Smooth muscle cell (in vitro differentiated cells): ENCODE results near the gene SDK1. TPM values are rescaled to one million over a fixed set of nuclear protein-coding genes. Genes with fewer than 3 reads are reported as not detected.

ENCODE experiments used
- DNase-seq: peaks from one replicate; lab custom pipeline; 2025; ENCODE audit not compliant: unreplicated experiment; lab: John Stamatoyannopoulos, UW
- H2AFZ ChIP-seq: fragments of 200-600 bp; sonication (generic); 2 replicates; pipeline ENCODE4 v1.6.0; 2016; ENCODE audit warnings: antibody characterized with exemption, low read depth, mild to moderate bottlenecking
- H3F3A ChIP-seq: fragments of 200-600 bp; sonication (generic); 2 replicates; pipeline ENCODE4 v1.6.0; 2017; ENCODE audit warnings: antibody characterized with exemption, low read depth
- H3K27ac ChIP-seq: fragments of 200-600 bp; sonication (generic); 2 replicates; pipeline ENCODE4 v1.5.1; 2016; ENCODE audit warnings: low read depth, mild to moderate bottlenecking
- H3K27me3 ChIP-seq: fragments of 200-600 bp; sonication (generic); 2 replicates; pipeline ENCODE4 v1.6.1; 2016; ENCODE audit warnings: low read depth, mild to moderate bottlenecking
- H3K36me3 ChIP-seq: fragments of 200-600 bp; sonication (generic); 2 replicates; pipeline ENCODE4 v1.5.1; 2016; ENCODE audit warnings: low read depth
- H3K4me1 ChIP-seq: fragments of 200-600 bp; sonication (generic); 2 replicates; pipeline ENCODE4 v1.5.1; 2016; ENCODE audit warnings: low read depth
- H3K4me2 ChIP-seq: fragments of 200-600 bp; sonication (generic); 2 replicates; pipeline ENCODE4 v1.6.0; 2016; ENCODE audit warnings: mild to moderate bottlenecking
- H3K4me3 ChIP-seq: fragments of 200-600 bp; sonication (generic); 2 replicates; pipeline ENCODE4 v1.5.1; 2016; ENCODE audit warnings: mild to moderate bottlenecking
- H3K79me2 ChIP-seq: fragments of 200-600 bp; sonication (generic); 2 replicates; pipeline ENCODE4 v1.6.0; 2016; ENCODE audit warnings: low read depth, mild to moderate bottlenecking
- H3K9ac ChIP-seq: fragments of 200-600 bp; sonication (generic); 2 replicates; pipeline ENCODE4 v1.6.0; 2016; ENCODE audit warnings: low read depth
- H3K9me3 ChIP-seq: fragments of 200-600 bp; sonication (generic); replicated peaks from 2 replicates; pipeline ENCODE4 v1.5.1; 2016; ENCODE audit warnings: low read depth
- H4K20me1 ChIP-seq: fragments of 200-600 bp; sonication (generic); 2 replicates; pipeline ENCODE4 v1.6.0; 2016; ENCODE audit warnings: low read depth
- CTCF ChIP-seq: fragments of 200-600 bp; sonication (generic); IDR thresholded peaks from 2 replicates; pipeline ENCODE4 v1.5.1; 2017; ENCODE audit warnings: borderline replicate concordance, mild to moderate bottlenecking, antibody characterized with exemption; ENCODE audit not compliant: insufficient read depth, poor library complexity, severe bottlenecking
- WGBS: methylation state at CpG from one replicate; pipeline ENCODE4 v1.1.7; 2016; ENCODE audit warnings: low lambda C conversion rate; 5-methylcytosine and 5-hydroxymethylcytosine counted together
- polyA plus RNA-seq: library from polyadenylated mRNA; unstranded; fragments of >200 nt; fragmentation: Nextera tagmentation; extraction: Ambion mirVana; gene quantifications from 2 replicates; pipeline ENCODE4 v1.2.1, GENCODE V29; 2016
- total RNA-seq: library from RNA; depleted of rRNA; stranded (reverse); fragments of >200 nt; gene quantifications from 2 replicates; pipeline ENCODE4 v1.2.3, GENCODE V29; 2014

Gene SDK1
- total and polyA plus RNA-seq, 2 experiments from 2014 or later, result 1.1 to 2.5 TPM

- DNase-seq, result no peak
- 86% methylated on average over 7 of the region's 7 CpGs for WGBS
- Histone ChIP-seq H2AFZ (no peak overlapping the region), H3K9me3 (no peaks in the 10 kb centered on the region), H3K4me2 (no peak overlapping the region), H3K27me3 (no peaks in the 10 kb centered on the region), H3K4me1 (no peaks in the 10 kb centered on the region), H3F3A (no peaks in the 10 kb centered on the region), H4K20me1 (no peaks in the 10 kb centered on the region), H3K36me3 (no peaks in the 10 kb centered on the region), H3K4me3 (no peak overlapping the region), H3K79me2 (no peaks in the 10 kb centered on the region), H3K27ac (no peak overlapping the region), H3K9ac (no peak overlapping the region)
- TF ChIP-seq CTCF, result no peak
Observed at GRCh38 chr7:3912291-3912690, 611.2 kb downstream of the SDK1 start.

DNA sequence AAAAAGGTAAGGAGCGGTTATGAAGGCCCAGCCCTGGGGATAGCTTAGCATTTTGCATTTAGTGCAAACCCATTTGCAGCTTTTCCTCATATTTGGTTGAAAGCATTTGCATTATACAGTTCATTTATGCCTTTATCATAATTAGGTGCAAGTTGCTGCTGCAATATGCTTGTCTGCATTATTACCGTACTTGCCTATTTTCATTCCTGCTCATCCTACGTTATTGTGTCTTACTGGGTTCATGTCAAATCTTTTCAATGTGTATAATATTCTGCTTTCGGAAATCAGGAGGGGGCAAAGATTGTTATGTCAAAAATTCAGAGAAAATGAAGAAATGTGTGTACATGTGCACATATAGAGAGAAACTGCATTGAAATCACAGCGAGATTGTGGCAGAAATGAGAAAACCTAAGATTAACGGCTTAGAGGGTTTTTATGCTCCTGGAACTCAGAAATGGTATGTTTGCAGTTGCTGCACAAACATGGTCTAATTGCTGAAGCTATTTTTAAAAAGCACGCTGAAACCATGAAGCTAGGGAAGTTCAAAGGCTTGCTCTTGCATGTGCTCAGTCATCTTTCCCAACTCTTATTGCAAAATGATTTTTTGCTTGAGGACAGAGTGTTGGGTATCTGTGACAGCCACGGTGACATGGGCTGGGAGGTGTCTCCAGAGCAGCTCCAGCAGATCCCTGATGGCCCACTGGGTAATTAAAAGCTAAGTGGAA lies 613.2 kb downstream of the SDK1 start:
- no peaks in the 10 kb centered on the region for H3K27me3 ChIP-seq
- H3K9ac ChIP-seq, result no peak overlapping the region
- H4K20me1 ChIP-seq, result no peaks in the 10 kb centered on the region
- H3K9me3 ChIP-seq, result no peaks in the 10 kb centered on the region
- no peaks in the 10 kb centered on the region for H3K36me3 ChIP-seq
- H3K4me1 ChIP-seq, result no peaks in the 10 kb centered on the region
- no peak for DNase-seq
- H3K27ac ChIP-seq, result no peak overlapping the region
- H2AFZ ChIP-seq, result no peak overlapping the region
- TF ChIP-seq CTCF, result no peak
- no peaks in the 10 kb centered on the region for H3F3A ChIP-seq
- WGBS, result 64% methylated on average over 8 of the region's 8 CpGs
- H3K4me3 ChIP-seq, result no peak overlapping the region
- H3K79me2 ChIP-seq, result no peaks in the 10 kb centered on the region
- no peak overlapping the region for H3K4me2 ChIP-seq

GRCh38 chr7:3915337-3915878 lies 614.4 kb downstream of the SDK1 start:
- Histone ChIP-seq H3K27me3 (no peaks in the 10 kb centered on the region), H3K27ac (no peak overlapping the region), H2AFZ (no peak overlapping the region), H3K79me2 (no peaks in the 10 kb centered on the region), H3F3A (no peaks in the 10 kb centered on the region), H3K4me1 (no peaks in the 10 kb centered on the region), H4K20me1 (no peaks in the 10 kb centered on the region), H3K4me3 (no peak overlapping the region), H3K4me2 (no peak overlapping the region), H3K36me3 (no peaks in the 10 kb centered on the region), H3K9ac (no peak overlapping the region), H3K9me3 (no peaks in the 10 kb centered on the region)
- 91% methylated on average over 9 of the region's 9 CpGs for WGBS
- TF ChIP-seq CTCF, result no peak
- no peak for DNase-seq

DNA sequence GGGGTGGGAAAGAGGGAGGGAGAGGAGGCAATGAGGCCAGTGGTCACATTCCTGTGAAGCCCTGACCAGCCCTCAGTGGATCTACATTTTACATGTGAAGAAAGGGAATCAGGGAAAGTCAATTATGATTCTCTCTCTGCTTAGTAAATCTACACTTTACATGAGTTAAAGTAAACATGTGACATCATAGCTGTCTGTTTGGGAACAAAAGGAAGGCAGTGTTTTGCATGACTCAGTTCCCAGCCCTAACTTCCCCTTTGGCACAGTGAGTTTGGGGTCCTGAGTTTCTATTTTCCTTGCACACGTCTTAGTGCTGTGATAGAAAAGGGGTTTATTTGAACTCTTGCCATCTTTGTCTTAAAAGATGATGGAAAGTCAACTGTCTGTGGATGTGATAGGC lies 615.1 kb downstream of the SDK1 start:
- Histone ChIP-seq H3K4me3 (no peak overlapping the region), H4K20me1 (no peaks in the 10 kb centered on the region), H3K9me3 (no peaks in the 10 kb centered on the region), H3K9ac (no peak overlapping the region), H3K79me2 (no peaks in the 10 kb centered on the region), H3K4me1 (no peaks in the 10 kb centered on the region), H2AFZ (no peak overlapping the region), H3K36me3 (no peaks in the 10 kb centered on the region), H3F3A (no peaks in the 10 kb centered on the region), H3K4me2 (no peak overlapping the region), H3K27me3 (no peaks in the 10 kb centered on the region), H3K27ac (no peak overlapping the region)
- no peak for TF ChIP-seq CTCF
- WGBS, result 73% methylated on average over 1 of the region's 1 CpG
- no peak for DNase-seq
